IMR-90 (cell line): ENCODE measurements around the gene IFRD2. TPM values are rescaled to one million over a fixed set of nuclear protein-coding genes. Genes with fewer than 3 reads are reported as not detected.

Experiments used
- ATAC-seq: fragments of 200-7000 bp; cut with Tn5 transposase; 2 replicates; pipeline ENCODE4 v1.9.1; 2020; ENCODE audit warnings: low read depth, mild to moderate bottlenecking, moderate library complexity
- BruUV-seq: library from RNA; stranded (reverse); fragments of 400-500 nt; replicated peaks from 2 replicates; lab custom pipeline; 2021; lab: Mats Ljungman, UMichigan
- CTCF ChIA-PET: fragments of 300-600 bp; formaldehyde crosslinking; extraction: SDS; loops from one replicate; lab custom pipeline; 2021; ENCODE audit warnings: antibody characterized with exemption; lab: Yijun Ruan, JAX
- POLR2A ChIA-PET: fragments of 300-600 bp; sonication (Branson Sonifier 250); formaldehyde crosslinking; loops from one replicate; lab custom pipeline; 2022; ENCODE audit warnings: antibody characterized with exemption; ENCODE audit not compliant: unreplicated experiment; lab: Charles Lee
- DNase-seq: peaks from one replicate; pipeline ENCODE4 v3.0.0; 2013
- H2AFZ ChIP-seq: replicated peaks from 2 replicates; pipeline ENCODE3; 2013; ENCODE audit warnings: low read length, mild to moderate bottlenecking; ENCODE audit not compliant: poor library complexity
- H2AK5ac ChIP-seq: 2 replicates; pipeline ENCODE4 v1.6.1; 2013; ENCODE audit warnings: low read depth, low read length, inconsistent platforms
- H2AK9ac ChIP-seq: replicated peaks from 2 replicates; pipeline ENCODE3; 2013; ENCODE audit warnings: mild to moderate bottlenecking, low read depth, low read length, moderate library complexity; ENCODE audit not compliant: poor library complexity
- H2BK120ac ChIP-seq: 2 replicates; pipeline ENCODE4 v1.6.1; 2013; ENCODE audit warnings: low read depth, low read length, inconsistent platforms
- H2BK15ac ChIP-seq: 3 replicates; pipeline ENCODE4 v1.6.1; 2013; ENCODE audit warnings: low read depth, low read length, inconsistent platforms
- H2BK20ac ChIP-seq: 2 replicates; pipeline ENCODE4 v1.6.1; 2013; ENCODE audit warnings: low read depth, mild to moderate bottlenecking, inconsistent platforms, low read length, moderate library complexity
- H2BK5ac ChIP-seq: 2 replicates; pipeline ENCODE4 v1.6.1; 2013; ENCODE audit warnings: mild to moderate bottlenecking, low read depth, low read length, inconsistent platforms; ENCODE audit not compliant: poor library complexity, severe bottlenecking
- H3K14ac ChIP-seq: replicated peaks from 2 replicates; pipeline ENCODE4 v1.6.1; 2013; ENCODE audit warnings: low read depth, low read length, inconsistent platforms
- H3K18ac ChIP-seq: 2 replicates; pipeline ENCODE4 v1.6.1; 2013; ENCODE audit warnings: low read depth, low read length, control low read depth
- H3K23ac ChIP-seq: 2 replicates; pipeline ENCODE4 v1.6.1; 2013; ENCODE audit warnings: low read depth, low read length, inconsistent platforms
- H3K27ac ChIP-seq: 2 replicates; pipeline ENCODE4 v1.5.1; 2013; ENCODE audit warnings: mild to moderate bottlenecking, control low read depth, low read length; ENCODE audit not compliant: insufficient read depth
- H3K27me3 ChIP-seq: 2 replicates; pipeline ENCODE4 v1.6.1; 2013; ENCODE audit warnings: low read length; ENCODE audit not compliant: control insufficient read depth, insufficient read depth
- H3K36me3 ChIP-seq: 2 replicates; pipeline ENCODE4 v1.6.1; 2013; ENCODE audit warnings: low read length, mixed read lengths; ENCODE audit not compliant: control insufficient read depth, insufficient read depth
- H3K4ac ChIP-seq: 2 replicates; pipeline ENCODE4 v1.6.1; 2013; ENCODE audit warnings: low read depth, low read length, inconsistent platforms
- H3K4me1 ChIP-seq: 2 replicates; pipeline ENCODE4 v1.6.1; 2013; ENCODE audit warnings: low read length, mixed read lengths; ENCODE audit not compliant: control insufficient read depth, insufficient read depth
- H3K4me2 ChIP-seq: 2 replicates; pipeline ENCODE4 v1.6.1; 2013; ENCODE audit warnings: low read depth, mild to moderate bottlenecking, control low read depth, low read length, moderate library complexity
- H3K4me3 ChIP-seq: 2 replicates; pipeline ENCODE4 v1.5.1; 2013; ENCODE audit warnings: low read depth, mild to moderate bottlenecking, control low read depth, low read length, moderate library complexity; ENCODE audit not compliant: insufficient read depth
- H3K56ac ChIP-seq: 2 replicates; pipeline ENCODE4 v1.6.1; 2013; ENCODE audit warnings: low read length, inconsistent platforms; ENCODE audit not compliant: insufficient read depth; ENCODE audit errors: extremely low read depth
- H3K79me1 ChIP-seq, 2 experiments: 2 replicates each; pipeline ENCODE4 v1.6.1; 2013; ENCODE audit warnings: low read length in 2 of 2, inconsistent platforms in 1 of 2, low read depth in 1 of 2
- H3K9ac ChIP-seq: 2 replicates; pipeline ENCODE4 v1.6.1; 2013; ENCODE audit warnings: low read depth, low read length, control low read depth
- H3K9me1 ChIP-seq: 2 replicates; pipeline ENCODE4 v1.6.1; 2013; ENCODE audit warnings: low read length, inconsistent platforms; ENCODE audit not compliant: insufficient read depth
- H3K9me3 ChIP-seq: 2 replicates; pipeline ENCODE4 v1.6.1; 2013; ENCODE audit warnings: low read length; ENCODE audit not compliant: control insufficient read depth, insufficient read depth
- H4K20me1 ChIP-seq: 2 replicates; pipeline ENCODE4 v1.6.1; 2013; ENCODE audit warnings: low read length, inconsistent platforms; ENCODE audit not compliant: insufficient read depth
- H4K5ac ChIP-seq: 2 replicates; pipeline ENCODE4 v1.6.1; 2013; ENCODE audit warnings: mild to moderate bottlenecking, low read depth, low read length, control low read depth
- H4K8ac ChIP-seq, 2 experiments: 2 replicates each; pipeline ENCODE4 v1.6.1; 2013; ENCODE audit warnings: low read depth in 2 of 2, low read length in 2 of 2, control low read depth in 1 of 2, inconsistent platforms in 1 of 2
- H4K91ac ChIP-seq: 2 replicates; pipeline ENCODE4 v1.6.1; 2013; ENCODE audit warnings: low read depth, low read length, inconsistent platforms; ENCODE audit not compliant: insufficient read depth
- BHLHE40 ChIP-seq: fragments of 150-350 bp; IDR thresholded peaks from 2 replicates; pipeline ENCODE4 v1.6.1; 2016; ENCODE audit warnings: mild to moderate bottlenecking, low read depth, low read length
- CEBPB ChIP-seq: IDR thresholded peaks from 2 replicates; pipeline ENCODE4 v1.6.1; 2012; ENCODE audit warnings: low read depth, low read length, improper control_type of control experiment
- FOS ChIP-seq: fragments of 150-350 bp; IDR thresholded peaks from 2 replicates; pipeline ENCODE4 v1.6.1; 2016; ENCODE audit warnings: low read depth, low read length
- MAZ ChIP-seq: IDR thresholded peaks from 2 replicates; pipeline ENCODE4 v1.6.1; 2012; ENCODE audit warnings: low read depth, mild to moderate bottlenecking, low read length, improper control_type of control experiment, moderate library complexity, borderline replicate concordance
- NFE2L2 ChIP-seq: fragments of 150-350 bp; IDR thresholded peaks from 2 replicates; pipeline ENCODE4 v1.6.1; 2016; ENCODE audit warnings: low read depth, mild to moderate bottlenecking, low read length
- RAD21 ChIP-seq: IDR thresholded peaks from 2 replicates; pipeline ENCODE4 v1.6.1; 2012; ENCODE audit warnings: low read length, improper control_type of control experiment
- RCOR1 ChIP-seq: IDR thresholded peaks from 2 replicates; pipeline ENCODE4 v1.6.1; 2012; ENCODE audit warnings: mild to moderate bottlenecking, low read length, improper control_type of control experiment; ENCODE audit not compliant: insufficient replicate concordance
- RFX5 ChIP-seq: IDR thresholded peaks from 2 replicates; pipeline ENCODE4 v1.8.0; 2012; ENCODE audit warnings: low read depth, mild to moderate bottlenecking, low read length, moderate library complexity
- WGBS, 2 experiments: methylation state at CpG; one replicate each; pipeline versions ENCODE4 v1.1.5 to v1.1.7; 2013; ENCODE audit warnings: missing lambda C conversion rate in 2 of 2; ENCODE audit not compliant: insufficient read length in 1 of 2; ENCODE audit errors: extremely low coverage in 2 of 2; 5-methylcytosine and 5-hydroxymethylcytosine counted together
- dilution Hi-C: fragments of 300-500 bp; cut with HindIII; formaldehyde crosslinking; loops from one replicate; pipeline ENCODE4 v1.14.3; 2018; ENCODE audit warnings: low sequenced_read_pairs; ENCODE audit not compliant: unreplicated experiment
- in situ Hi-C: fragments of 300-500 bp; cut with MboI; formaldehyde crosslinking; loops from 3 replicates; pipeline ENCODE4 v1.14.3; 2019; ENCODE audit warnings: low sequenced_read_pairs, inconsistent platforms, mixed read lengths
- intact Hi-C: fragments of 100-400 bp; cut with micrococcal nuclease; formaldehyde crosslinking; loops from 2 replicates; pipeline ENCODE4 v1.10.0; 2022
- polyA plus RNA-seq, 3 experiments: library from polyadenylated mRNA; depleted of rRNA; stranded (reverse); fragments of >200 nt; gene quantifications; 2 replicates each; pipeline ENCODE4 v1.2.3, GENCODE V29; 2012; ENCODE audit warnings: low replicate concordance in 1 of 3
- total RNA-seq: library from RNA; depleted of rRNA; stranded (reverse); fragments of >200 nt; gene quantifications from 2 replicates; pipeline ENCODE4 v1.2.3, GENCODE V29; 2012

IFRD2 gene
- total and polyA plus RNA-seq, 2 of the 4 experiments (the other 2 are of a cell fraction): 52.7 to 79.1 TPM

DNA sequence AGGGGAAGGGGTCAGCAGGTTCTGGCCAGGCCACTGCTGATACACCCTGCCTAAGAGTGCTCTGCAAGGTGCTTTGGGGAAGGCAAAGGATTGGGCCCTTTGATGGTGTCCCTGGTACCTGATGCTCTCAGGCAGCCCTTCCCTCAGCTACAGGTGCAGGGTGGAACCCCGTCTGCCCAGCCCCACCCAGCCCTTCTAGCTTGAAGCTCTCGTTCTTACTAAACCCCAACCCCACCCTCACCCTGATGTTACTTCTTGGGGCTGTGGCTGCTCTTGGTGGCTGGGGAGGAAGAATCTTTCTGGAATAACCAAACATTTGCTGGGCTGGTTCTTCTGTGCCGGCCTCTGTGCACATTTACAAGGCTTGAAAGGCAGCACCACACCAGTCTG, 49.9 kb downstream of the IFRD2 start:
- DNase-seq (no peak), ATAC-seq (no peak)
- Histone ChIP-seq H3K56ac (no peak overlapping the region), H3K9me1 (peaks cover 10% of the 10 kb centered on the region), H4K20me1 (peaks cover 86% of the 10 kb centered on the region), H3K9me3 (no peaks in the 10 kb centered on the region), H2BK15ac (no peak overlapping the region), H3K79me1 (peaks cover 4 to 81% of the 10 kb centered on the region in 2 experiments; a peak in 3 of 4 replicates), H4K8ac (peak overlapping the region in 1 of 2 experiments; percentile 20; a peak in 1 of 4 replicates), H3K14ac (no peak overlapping the region), H2BK20ac (no peak overlapping the region), H2AK9ac (peak overlapping the region; percentile 63), H2BK120ac (no peak overlapping the region), H4K5ac (no peak overlapping the region), H3K23ac (0 out of 2 replicates have a peak overlapping the region, but pooled peaks have one; percentile 8), H2BK5ac (peak overlapping the region; percentile 12), H4K91ac (no peak overlapping the region), H3K9ac (no peak overlapping the region), H2AK5ac (no peak overlapping the region; the same call in 1 of the 2 replicates), H3K4ac (no peak overlapping the region), H3K27ac (no peak overlapping the region; the same call in 1 of the 2 replicates), H3K4me3 (no peak overlapping the region), H3K4me1 (peaks cover 54% of the 10 kb centered on the region), H3K18ac (no peak overlapping the region), H3K4me2 (no peak overlapping the region), H3K27me3 (no peaks in the 10 kb centered on the region), H3K36me3 (peaks cover 25% of the 10 kb centered on the region), H2AFZ (no peak overlapping the region)
- in situ Hi-C loops (no loop called here), intact Hi-C loops (no loop called here), dilution Hi-C loops (no loop called here)
- WGBS, 2 experiments: no CpG with 5 or more reads among the region's 3 CpGs
- POLR2A ChIA-PET: no interaction called here
- BruUV-seq: no TSS peak
- CTCF ChIA-PET: no interaction called here
- TF ChIP-seq RAD21: no peak
- TF ChIP-seq BHLHE40: no peak
- TF ChIP-seq NFE2L2: no peak
- TF ChIP-seq MAZ: no peak
- TF ChIP-seq RCOR1: no peak
- TF ChIP-seq CEBPB: no peak
- no peak for TF ChIP-seq RFX5
- no peak for TF ChIP-seq FOS
